ENCODE data around the gene UBL3.

- TF ChIP-seq CTCF (IDR thresholded peaks at IDR 0.05 in 2 of 3, conservative IDR thresholded peaks at IDR 0.05 in 1 of 3; ENCODE audit: borderline replicate concordance in 1 of 3, insufficient read depth in 1 of 3, low read depth in 2 of 3, low read length in 2 of 3), result no peak
- no peak for TF ChIP-seq POLR2A (IDR thresholded peaks at IDR 0.05; ENCODE audit: borderline replicate concordance, extremely low read depth, insufficient read depth, insufficient read length)
- TF ChIP-seq EZH2 (IDR thresholded peaks at IDR 0.05), result no peak
- TF ChIP-seq REST (IDR thresholded peaks at IDR 0.05; ENCODE audit: low read depth), result no peak
- TF ChIP-seq JUND (IDR thresholded peaks at IDR 0.05), result no peak
- TF ChIP-seq ATF3 (IDR thresholded peaks at IDR 0.05), result no peak
- no peak for TF ChIP-seq ZBTB33 (IDR thresholded peaks at IDR 0.05; ENCODE audit: extremely low read depth, insufficient replicate concordance, low read length)
Measured at GRCh38 chr13:29782798-29783197, 67.6 kb downstream of the UBL3 start.
